ENCODE data around the gene ST6GALNAC3.

The ST6GALNAC3 gene

GRCh38 chr1:76145332-76145731 is 70.8 kb downstream of the ST6GALNAC3 start:
- DNase-seq: no peak

GRCh38 chr1:76146184-76146583 is 71.6 kb downstream of the ST6GALNAC3 start:
- no peak for DNase-seq

GRCh38 chr1:76147917-76148316 is 73.4 kb downstream of the ST6GALNAC3 start:
- no peak for DNase-seq

- no peak for DNase-seq
These were observed 73.9 kb downstream of the ST6GALNAC3 start for GRCh38 chr1:76148460-76148859.

- DNase-seq: no peak
These were observed 79.3 kb downstream of the ST6GALNAC3 start for GRCh38 chr1:76153841-76154205.

- peak; percentile 81 to 87 (median 85) for DNase-seq
These were observed 79.8 kb downstream of the ST6GALNAC3 start for GRCh38 chr1:76154206-76154956.

- no peak for DNase-seq
These were observed 82.4 kb downstream of the ST6GALNAC3 start for GRCh38 chr1:76156987-76157386.

GRCh38 chr1:76158126-76158525 is 83.6 kb downstream of the ST6GALNAC3 start:
- no peak for DNase-seq

GRCh38 chr1:76160225-76160624 is 85.7 kb downstream of the ST6GALNAC3 start:
- DNase-seq: no peak

- no peak for DNase-seq
These were observed 86.9 kb downstream of the ST6GALNAC3 start for GRCh38 chr1:76161451-76161850.

GRCh38 chr1:76162254-76162653 is 87.7 kb downstream of the ST6GALNAC3 start:
- DNase-seq: no peak

GRCh38 chr1:76164165-76164564 is 89.6 kb downstream of the ST6GALNAC3 start:
- DNase-seq: no peak

- DNase-seq: no peak
These were observed 95.5 kb downstream of the ST6GALNAC3 start for GRCh38 chr1:76170084-76170483.

GRCh38 chr1:76170513-76170912 is 96.0 kb downstream of the ST6GALNAC3 start:
- DNase-seq: no peak

- DNase-seq: no peak
These were observed 101.5 kb downstream of the ST6GALNAC3 start for GRCh38 chr1:76176000-76176399.

GRCh38 chr1:76177615-76178014 is 103.1 kb downstream of the ST6GALNAC3 start:
- DNase-seq: no peak

GRCh38 chr1:76179219-76179698 is 104.7 kb downstream of the ST6GALNAC3 start:
- DNase-seq: no peak

- DNase-seq: no peak
These were observed 110.7 kb downstream of the ST6GALNAC3 start for GRCh38 chr1:76185207-76185606.

GRCh38 chr1:76186554-76187170 is 112.1 kb downstream of the ST6GALNAC3 start:
- DNase-seq: no peak

GRCh38 chr1:76187436-76187835 is 112.9 kb downstream of the ST6GALNAC3 start:
- DNase-seq: no peak

- no peak for DNase-seq
These were observed 114.8 kb downstream of the ST6GALNAC3 start for GRCh38 chr1:76189310-76189709.

- DNase-seq: no peak
These were observed 116.3 kb downstream of the ST6GALNAC3 start for GRCh38 chr1:76190749-76191424.

GRCh38 chr1:76191561-76191960 is 117.0 kb downstream of the ST6GALNAC3 start:
- DNase-seq: no peak

GRCh38 chr1:76198452-76198851 is 123.9 kb downstream of the ST6GALNAC3 start:
- DNase-seq: no peak
